GM19324 (cell line): Measurements from ENCODE around the gene RNF212B.
"Not testable (repeated sequence)": the region's sequence is repeated elsewhere in the genome, so short reads cannot be mapped to it uniquely, and the experiment has no call there.

Source experiments
- ATAC-seq: cut with Tn5 transposase; IDR thresholded peaks from one replicate; pipeline ENCODE4 v1.9.1; 2021; ENCODE audit warnings: mild to moderate bottlenecking, moderate library complexity; ENCODE audit not compliant: unreplicated experiment, low FRiP score

Gene RNF212B

GRCh38 chr14:23241061-23241715, 3.5 kb downstream of the RNF212B start:
- ATAC-seq = not testable (repeated sequence)

DNA sequence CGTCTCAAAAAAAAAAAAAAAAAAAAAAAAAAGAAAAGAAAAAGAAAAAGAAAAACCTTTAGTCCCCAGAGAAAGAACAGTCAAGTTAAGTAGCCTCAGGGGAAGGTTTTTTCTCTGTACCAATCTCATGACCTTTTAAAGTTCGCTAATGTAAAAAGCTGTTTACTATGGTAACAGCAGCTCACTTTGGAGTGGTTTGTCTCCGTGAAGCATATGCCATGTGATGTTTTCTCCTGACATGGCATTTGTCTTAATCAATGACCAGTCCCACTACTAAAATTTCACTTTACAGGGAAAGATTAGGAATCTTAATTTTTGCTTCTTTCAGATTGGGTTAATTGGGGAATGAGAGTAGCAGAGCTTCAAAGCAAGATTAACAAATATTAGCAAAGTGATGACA, 4.3 kb downstream of the RNF212B start:
- no peak for ATAC-seq

- no peak for ATAC-seq
These were observed 5.3 kb downstream of the RNF212B start for GRCh38 chr14:23243066-23243465.

- no peak for ATAC-seq
These were observed 7.5 kb downstream of the RNF212B start for GRCh38 chr14:23245282-23245681.

GRCh38 chr14:23248601-23249000, 10.9 kb downstream of the RNF212B start:
- ATAC-seq = no peak

- no peak for ATAC-seq
These were observed 12.1 kb downstream of the RNF212B start for GRCh38 chr14:23249824-23250223.

DNA sequence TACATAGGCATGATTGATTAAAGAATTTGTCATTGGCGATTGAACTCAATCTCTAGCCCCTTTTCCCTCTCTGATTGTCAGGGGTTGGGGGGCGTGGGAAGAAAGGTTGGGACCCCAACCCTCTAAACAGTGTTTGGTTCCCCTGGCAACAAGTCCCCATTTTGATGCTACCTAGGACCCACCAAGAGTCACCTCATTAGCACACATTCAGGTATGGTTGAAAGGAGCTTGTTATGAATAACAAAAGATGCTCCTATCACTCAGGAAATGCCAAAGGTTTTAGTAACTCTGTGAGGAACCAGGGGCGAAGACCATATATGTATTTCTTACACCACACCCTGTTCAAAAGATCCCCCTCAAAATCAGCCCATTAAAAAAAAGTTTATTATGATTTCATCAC, 14.3 kb downstream of the RNF212B start:
- no peak for ATAC-seq

DNA sequence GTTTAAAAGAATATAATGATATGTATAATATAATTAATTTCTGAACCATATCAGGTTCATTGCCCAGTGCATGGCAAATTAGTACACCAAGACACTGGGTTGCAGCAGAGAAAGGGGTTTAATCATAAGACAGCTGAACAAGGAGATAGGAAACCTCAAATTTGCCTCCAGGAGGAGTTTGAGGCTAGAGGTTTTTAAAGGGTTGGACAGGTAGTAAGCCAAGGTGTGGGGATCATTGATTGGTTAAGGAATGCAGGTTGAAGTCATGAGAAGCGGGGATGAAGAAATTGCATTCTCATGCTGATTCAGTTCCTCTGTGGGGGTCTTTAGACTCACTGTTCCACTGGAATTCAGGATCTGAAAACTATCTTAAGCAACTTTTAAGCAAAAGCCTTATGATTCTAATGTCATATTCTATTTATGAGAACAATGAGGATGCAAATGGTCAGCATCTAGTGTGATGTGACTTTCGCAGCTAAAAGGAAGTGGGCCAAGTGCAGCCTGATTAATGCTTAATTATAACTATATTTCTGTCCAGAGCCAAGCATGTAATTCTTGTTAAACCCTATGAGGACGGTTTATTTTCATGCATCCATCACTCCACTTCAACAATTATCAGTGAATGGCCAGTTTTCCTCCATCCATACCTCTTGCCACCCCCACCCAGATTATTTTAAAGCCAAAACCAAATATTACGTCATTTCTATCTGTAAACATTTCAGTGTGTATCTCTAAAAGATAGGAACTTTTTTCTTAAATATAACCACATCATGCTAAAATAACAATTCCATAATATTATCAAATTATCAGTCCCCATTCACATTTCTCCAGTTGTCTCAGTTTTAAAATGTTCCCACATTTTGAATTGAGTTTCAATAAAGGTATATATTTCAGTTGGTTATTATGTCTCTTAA, 14.9 kb downstream of the RNF212B start:
- no peak for ATAC-seq

DNA sequence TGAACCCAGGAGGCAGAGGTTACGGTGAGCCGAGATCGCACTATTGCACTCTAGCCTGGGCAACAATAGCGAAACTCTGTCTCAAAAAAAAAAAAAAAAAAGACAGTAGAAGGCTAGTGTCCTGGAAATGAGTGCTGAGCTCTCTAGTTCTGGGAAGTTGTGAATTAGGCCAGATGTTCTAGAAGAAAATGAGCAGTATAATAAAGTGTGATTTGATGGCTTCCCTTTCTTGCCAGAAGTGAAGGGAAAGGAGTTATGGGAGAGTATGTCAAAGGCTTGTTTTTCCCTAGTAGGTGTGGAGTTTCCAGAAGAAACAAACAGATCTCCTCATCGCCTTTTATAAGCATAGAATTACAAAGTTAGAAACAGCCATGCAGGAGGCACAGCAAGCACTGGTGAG, 20.5 kb downstream of the RNF212B start:
- ATAC-seq = no peak

DNA sequence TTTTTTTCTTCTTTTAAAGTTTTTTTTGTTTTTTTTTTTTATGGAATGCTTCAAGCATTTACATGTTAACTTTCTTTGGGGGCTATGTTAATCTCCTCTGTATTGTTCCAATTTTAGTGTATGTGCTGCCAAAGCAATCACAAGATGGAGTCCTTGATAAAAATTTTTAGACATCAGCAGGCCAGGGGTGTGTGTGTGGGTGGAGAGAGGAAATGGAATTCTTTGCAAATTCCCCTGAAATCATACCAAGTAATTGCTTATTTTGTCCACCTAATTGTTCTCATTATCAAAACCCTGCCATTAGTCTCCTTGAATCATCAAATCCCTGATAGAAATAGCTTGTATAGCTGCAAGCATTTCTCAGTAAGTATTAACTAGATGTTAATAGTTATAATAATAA, 21.7 kb downstream of the RNF212B start:
- no peak for ATAC-seq

GRCh38 chr14:23260849-23261248, 23.1 kb downstream of the RNF212B start:
- not testable (repeated sequence) for ATAC-seq

DNA sequence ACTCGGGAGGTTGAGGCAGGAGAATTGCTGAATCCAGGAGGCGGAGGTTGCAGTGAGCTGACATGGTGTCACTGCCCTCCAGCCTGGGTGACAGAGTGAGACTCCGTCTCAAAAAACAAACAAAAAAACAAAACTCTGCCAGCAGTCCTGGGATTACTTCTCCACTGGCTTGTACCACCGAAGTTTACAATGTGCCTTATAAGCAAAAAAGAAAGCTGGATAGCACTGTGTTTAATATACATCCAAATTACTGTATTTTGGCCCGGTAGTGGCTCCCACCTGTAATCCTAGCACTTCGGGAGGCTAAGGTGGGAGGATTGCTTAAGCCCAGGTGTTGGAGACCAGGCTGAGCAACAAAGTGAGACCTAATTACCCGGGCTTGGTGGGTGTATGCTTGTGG, 31.5 kb downstream of the RNF212B start:
- no peak for ATAC-seq

- no peak for ATAC-seq
These were observed 37.7 kb downstream of the RNF212B start for GRCh38 chr14:23275412-23275811.

GRCh38 chr14:23277189-23277588, 39.5 kb downstream of the RNF212B start:
- no peak for ATAC-seq

DNA sequence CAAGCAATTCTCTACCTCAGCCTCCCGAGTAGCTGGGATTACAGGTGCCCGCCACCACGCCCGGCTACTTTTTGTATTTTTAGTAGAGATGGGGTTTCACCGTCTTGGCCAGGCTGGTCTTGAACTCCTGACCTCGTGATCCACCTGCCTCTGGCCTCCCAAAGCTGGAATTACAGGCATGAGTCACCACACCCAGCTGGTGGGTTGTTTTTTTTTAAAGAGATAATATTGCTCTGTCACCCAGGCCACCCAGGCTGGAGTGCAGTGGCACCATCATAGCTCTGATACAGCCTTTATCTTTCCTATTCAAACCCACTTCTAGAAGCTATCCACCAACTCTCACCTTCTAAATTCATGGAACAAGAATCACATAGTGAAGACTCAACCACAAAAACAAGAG, 40.2 kb downstream of the RNF212B start:
- not testable (repeated sequence) for ATAC-seq

GRCh38 chr14:23281247-23281646, 43.5 kb downstream of the RNF212B start:
- no peak for ATAC-seq

DNA sequence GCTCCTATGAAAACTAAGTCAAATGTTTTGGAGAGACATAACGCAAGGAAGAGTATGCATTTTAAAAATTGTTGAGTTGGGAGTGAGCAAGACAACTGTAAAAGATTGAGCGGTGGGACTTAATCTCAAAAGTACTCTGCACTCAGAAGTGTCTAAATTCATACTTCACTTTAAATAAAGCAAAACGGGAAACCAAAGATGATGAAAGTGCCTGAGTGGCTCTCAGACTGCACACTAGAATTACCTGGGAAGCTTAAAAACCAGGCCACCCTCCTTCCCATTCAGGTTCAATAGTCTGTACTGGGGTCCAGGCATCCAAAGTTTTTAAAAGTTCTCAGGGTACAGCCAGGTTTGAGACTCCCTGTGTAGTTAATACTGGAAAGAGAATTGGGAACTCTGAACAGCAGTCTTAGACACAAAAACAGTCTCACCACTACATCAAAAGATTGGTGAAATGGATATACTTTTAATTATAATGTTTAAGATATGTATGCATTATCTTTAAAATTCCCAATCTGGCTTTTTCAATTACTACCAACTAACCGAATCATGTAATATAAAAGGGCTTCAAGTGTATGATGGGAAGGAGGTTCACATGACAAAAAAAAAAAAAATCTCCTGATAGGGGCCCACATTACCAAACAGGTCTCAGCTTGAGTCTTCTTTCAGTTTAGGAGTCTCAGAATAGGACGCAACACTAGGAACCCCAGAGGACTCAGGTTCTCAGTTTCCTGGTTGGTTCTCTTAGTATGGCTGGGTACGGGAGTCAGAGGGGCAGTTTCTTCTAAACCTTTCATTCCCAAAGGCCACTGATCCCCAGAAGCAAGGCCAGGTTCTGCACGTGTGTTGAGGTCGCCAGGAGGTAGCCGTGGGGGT, 47.2 kb downstream of the RNF212B start:
- ATAC-seq = no peak

GRCh38 chr14:23285530-23286019, 47.8 kb downstream of the RNF212B start:
- peak; percentile 27 for ATAC-seq

DNA sequence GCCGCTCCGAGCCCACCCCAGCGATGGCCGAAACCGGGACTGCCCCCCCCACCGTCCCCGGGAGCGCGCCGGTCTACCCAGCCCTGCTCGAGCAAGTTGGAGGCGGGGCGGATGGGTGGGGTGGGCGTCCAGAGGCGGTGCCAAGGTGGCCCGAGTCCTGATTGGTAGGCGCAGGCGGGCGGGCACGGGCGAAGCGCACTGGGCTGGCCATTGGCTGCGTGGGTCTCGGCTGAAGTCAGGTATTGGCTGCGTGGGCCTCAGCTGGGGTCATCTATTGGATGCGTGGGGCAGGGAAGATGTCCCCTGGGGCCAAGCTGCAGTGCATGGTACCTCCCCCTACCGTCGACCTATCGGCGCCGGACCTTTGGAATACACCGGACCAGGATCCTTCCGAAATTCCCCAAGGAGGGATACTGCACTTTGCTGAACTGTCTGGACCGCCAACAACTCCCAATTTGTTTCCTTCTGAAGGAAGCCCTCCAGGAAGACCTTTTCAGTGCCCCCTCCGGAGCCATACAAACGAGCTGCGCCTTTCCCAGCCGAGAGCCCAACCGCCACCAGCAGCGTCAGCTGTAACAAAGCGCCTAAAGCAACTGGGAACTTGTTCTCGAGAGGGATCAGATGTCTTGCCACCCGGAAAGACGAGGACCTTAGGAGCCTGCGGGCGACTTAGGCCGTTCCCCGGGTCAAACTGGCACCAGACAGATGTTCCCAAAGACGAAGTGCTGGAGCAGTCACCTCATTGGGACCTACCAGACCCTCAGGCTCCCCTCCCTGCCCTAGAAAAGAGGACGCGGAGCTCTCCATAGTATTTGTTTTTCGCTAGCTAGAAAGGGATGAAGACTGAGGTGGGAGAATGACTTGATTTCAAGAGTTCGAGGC, 48.5 kb downstream of the RNF212B start, which contains the start of gene HOMEZ:
TSS of gene HOMEZ (minus strand) at position 113 of the 882 bp plus-strand sequence. CDS start 180 bp downstream, outside the sequence.
- ATAC-seq = peak; percentile 99
